ENCODE measurements around the gene LETMD1. TPM values are rescaled to one million over a fixed set of nuclear protein-coding genes. Genes with fewer than 3 reads are reported as not detected.

Gene LETMD1
- total and polyA plus RNA-seq, 2 of the 13 experiments (the other 11 are each of a cell fraction or from before 2014, with no cell fraction given), result 43.3 to 87.7 TPM

- TF ChIP-seq NFAT5 (CRISPR knock-in tag; IDR thresholded peaks at IDR 0.05) (0 out of 2 replicates have a peak, but pooled peaks have one; percentile 46), SATB2 (CRISPR knock-in tag; IDR thresholded peaks at IDR 0.05) (peak; percentile 64; the same call in 1 of the 2 replicates), ZFP36L2 (CRISPR knock-in tag; IDR thresholded peaks at IDR 0.05) (no peak), NFIB (CRISPR knock-in tag; IDR thresholded peaks at IDR 0.05; ENCODE audit: borderline replicate concordance) (no peak), FOSL2 (CRISPR knock-in tag; IDR thresholded peaks at IDR 0.05) (no peak), CHD4 (IDR thresholded peaks at IDR 0.05; ENCODE audit: borderline replicate concordance, low read length) (no peak), ZNF546 (CRISPR knock-in tag; conservative IDR thresholded peaks at IDR 0.05) (no peak), HES4 (CRISPR knock-in tag; IDR thresholded peaks at IDR 0.05; ENCODE audit: borderline replicate concordance) (peak; percentile 82), MLXIP (CRISPR knock-in tag; IDR thresholded peaks at IDR 0.05; ENCODE audit: borderline replicate concordance) (peak; percentile 80; the same call in 1 of the 2 replicates), SYNCRIP (IDR thresholded peaks at IDR 0.05; ENCODE audit: insufficient read depth, low read depth, low read length) (no peak), CAMTA2 (CRISPR knock-in tag; IDR thresholded peaks at IDR 0.05; ENCODE audit: borderline replicate concordance) (peak; percentile 84; the same call in 1 of the 2 replicates), ZNF530 (CRISPR knock-in tag; IDR thresholded peaks at IDR 0.05; ENCODE audit: low read depth) (0 out of 2 replicates have a peak, but pooled peaks have one; percentile 55), ZNF75D (CRISPR knock-in tag; IDR thresholded peaks at IDR 0.05; ENCODE audit: borderline replicate concordance) (no peak), BHLHE40 (IDR thresholded peaks at IDR 0.05; ENCODE audit: low read length) (peak; percentile 51; the same call in 1 of the 2 replicates), PRMT3 (CRISPR knock-in tag; IDR thresholded peaks at IDR 0.05; ENCODE audit: borderline replicate concordance, low read depth) (peak; percentile 92; the same call in 1 of the 2 replicates), ELF3 (CRISPR knock-in tag; IDR thresholded peaks at IDR 0.05) (peak; percentile 70; the same call in 1 of the 2 replicates), CBX2 (IDR thresholded peaks at IDR 0.05; ENCODE audit: low read depth, low read length) (no peak), CBX2 (CRISPR knock-in tag; IDR thresholded peaks at IDR 0.05; ENCODE audit: low read depth) (0 out of 2 replicates have a peak, but pooled peaks have one; percentile 49)
Observed at GRCh38 chr12:51025836-51026638, 22.1 kb upstream of the LETMD1 start, which contains the start of gene SLC11A2 (continued).
